H1 (cell line): Measurements from ENCODE around the gene FRMPD2. TPM values are rescaled to one million over a fixed set of nuclear protein-coding genes. Genes with fewer than 3 reads are reported as not detected.

Source experiments
- CTCF ChIA-PET: fragments of 300-600 bp; sonication (Branson Sonifier 250); formaldehyde crosslinking; loops from one replicate; lab custom pipeline; 2021; ENCODE audit not compliant: partially characterized antibody; lab: Charles Lee
- POLR2A ChIA-PET: fragments of 300-600 bp; sonication (Branson Sonifier 250); formaldehyde crosslinking; loops from one replicate; lab custom pipeline; 2021; ENCODE audit warnings: inconsistent platforms; ENCODE audit not compliant: partially characterized antibody; lab: Charles Lee
- DNase-seq, 2 experiments: peaks; one replicate each; pipeline versions ENCODE4 v3.0.0 to v3.0.0-alpha.2; 2010 to 2022; ENCODE audit warnings: low spot score in 2 of 2, low read depth in 1 of 2, mixed read lengths in 1 of 2
- FAIRE-seq: peaks from 2 replicates; lab custom pipeline; 2011; peaks lifted over from hg19 to GRCh38; lab: Jason Lieb, UNC
- H2AFZ ChIP-seq: 2 replicates; pipeline ENCODE4 v1.8.1; 2012; ENCODE audit warnings: low read length, inconsistent platforms
- H2AK5ac ChIP-seq: 2 replicates; pipeline ENCODE4 v1.6.1; 2013; ENCODE audit warnings: low read depth, low read length
- H2BK120ac ChIP-seq: replicated peaks from 2 replicates; pipeline ENCODE3; 2013; ENCODE audit warnings: low read depth, low read length, inconsistent platforms
- H2BK12ac ChIP-seq: 2 replicates; pipeline ENCODE4 v1.6.1; 2013; ENCODE audit warnings: low read depth, low read length
- H2BK15ac ChIP-seq: 2 replicates; pipeline ENCODE4 v1.6.1; 2013; ENCODE audit warnings: low read length
- H2BK20ac ChIP-seq: 2 replicates; pipeline ENCODE4 v1.6.1; 2013; ENCODE audit warnings: low read length
- H2BK5ac ChIP-seq: 2 replicates; pipeline ENCODE4 v1.6.1; 2013; ENCODE audit warnings: low read depth, low read length
- H3K14ac ChIP-seq: 2 replicates; pipeline ENCODE4 v1.6.1; 2013; ENCODE audit warnings: inconsistent platforms; ENCODE audit not compliant: insufficient read length
- H3K18ac ChIP-seq: 2 replicates; pipeline ENCODE4 v1.6.1; 2013; ENCODE audit warnings: low read length; ENCODE audit errors: extremely low read depth
- H3K23ac ChIP-seq: 2 replicates; pipeline ENCODE4 v1.6.1; 2013; ENCODE audit warnings: inconsistent platforms; ENCODE audit not compliant: insufficient read length
- H3K23me2 ChIP-seq: 2 replicates; pipeline ENCODE4 v1.6.1; 2013; ENCODE audit warnings: low read depth, low read length
- H3K27ac ChIP-seq: 2 replicates; pipeline ENCODE4 v1.6.1; 2011; ENCODE audit warnings: low read depth, low read length, inconsistent platforms
- H3K27me3 ChIP-seq, 4 experiments: replicated peaks in 1 of 4; 1 replicate in 1 of 4; 2 replicates in 3 of 4; pipeline versions ENCODE4 v1.6.1 to v1.8.1; 2011 to 2013; ENCODE audit warnings: low read length in 3 of 4, mild to moderate bottlenecking in 3 of 4, inconsistent platforms in 2 of 4, mixed read lengths in 2 of 4, moderate library complexity in 1 of 4; ENCODE audit not compliant: control insufficient read depth in 3 of 4, insufficient read depth in 3 of 4; ENCODE audit errors: extremely low read depth in 1 of 4
- H3K36me3 ChIP-seq, 4 experiments: 2 replicates each; pipeline versions ENCODE4 v1.6.1 to v1.8.1; 2011 to 2013; ENCODE audit warnings: mild to moderate bottlenecking in 4 of 4, low read length in 3 of 4, moderate library complexity in 2 of 4, control low read depth in 1 of 4, inconsistent platforms in 1 of 4; ENCODE audit not compliant: insufficient read depth in 4 of 4, control insufficient read depth in 2 of 4
- H3K4ac ChIP-seq: replicated peaks from 2 replicates; pipeline ENCODE3; 2013; ENCODE audit warnings: low read length, low read depth, mixed read lengths, inconsistent platforms; ENCODE audit not compliant: insufficient read length
- H3K4me1 ChIP-seq, 4 experiments: replicated peaks in 1 of 4; 1 replicate in 1 of 4; 2 replicates in 3 of 4; pipeline versions ENCODE4 v1.6.1 to v1.8.1; 2011 to 2013; ENCODE audit warnings: low read length in 3 of 4, inconsistent platforms in 2 of 4, mixed read lengths in 1 of 4; ENCODE audit not compliant: insufficient read depth in 4 of 4, control insufficient read depth in 3 of 4
- H3K4me2 ChIP-seq, 2 experiments: 2 replicates each; pipeline versions ENCODE4 v1.6.1 to v1.8.1; 2011 to 2013; ENCODE audit warnings: low read depth in 2 of 2, low read length in 2 of 2, control low read depth in 1 of 2, inconsistent platforms in 1 of 2, mild to moderate bottlenecking in 1 of 2; ENCODE audit not compliant: insufficient read depth in 1 of 2
- H3K4me3 ChIP-seq, 4 experiments: fragments of 200-600, 300-600 bp in 1 of 4; sonication (generic), shearing (Covaris generic), sonication (Bioruptor Twin) in 1 of 4; 2 replicates each; pipeline versions ENCODE4 v1.5.1 to v1.8.1; 2011 to 2016; ENCODE audit warnings: low read length in 4 of 4, low read depth in 3 of 4, control low read depth in 2 of 4, inconsistent platforms in 2 of 4, mild to moderate bottlenecking in 2 of 4, mixed read lengths in 1 of 4, moderate library complexity in 1 of 4; ENCODE audit not compliant: insufficient read depth in 2 of 4; ENCODE audit errors: extremely low read depth in 1 of 4
- H3K56ac ChIP-seq: replicated peaks from 2 replicates; pipeline ENCODE3; 2013; ENCODE audit warnings: low read depth, mild to moderate bottlenecking, mixed read lengths, low read length, inconsistent platforms; ENCODE audit not compliant: insufficient read length
- H3K79me1 ChIP-seq: 2 replicates; pipeline ENCODE4 v1.6.1; 2013; ENCODE audit warnings: low read depth, low read length, control low read depth
- H3K79me2 ChIP-seq, 2 experiments: 2 replicates each; pipeline versions ENCODE4 v1.6.1 to v1.8.1; 2012 to 2013; ENCODE audit warnings: low read length in 2 of 2, mild to moderate bottlenecking in 2 of 2, inconsistent platforms in 1 of 2; ENCODE audit not compliant: insufficient read depth in 2 of 2, control insufficient read depth in 1 of 2
- H3K9ac ChIP-seq, 4 experiments: replicated peaks in 1 of 4; 1 replicate in 1 of 4; 2 replicates in 3 of 4; pipeline versions ENCODE4 v1.6.1 to v1.8.1; 2011 to 2013; ENCODE audit warnings: low read depth in 3 of 4, low read length in 3 of 4, control low read depth in 2 of 4, mild to moderate bottlenecking in 2 of 4, moderate library complexity in 2 of 4, inconsistent platforms in 1 of 4; ENCODE audit errors: extremely low read depth in 1 of 4
- H3K9me3 ChIP-seq, 2 experiments: 2 replicates each; pipeline versions ENCODE4 v1.6.1 to v1.8.1; 2012 to 2013; ENCODE audit warnings: mild to moderate bottlenecking in 2 of 2, moderate library complexity in 2 of 2, control low read depth in 1 of 2, inconsistent platforms in 1 of 2, low read depth in 1 of 2, low read length in 1 of 2, mixed read lengths in 1 of 2; ENCODE audit not compliant: insufficient read depth in 2 of 2
- H4K20me1 ChIP-seq, 2 experiments: replicated peaks in 1 of 2; 2 replicates each; pipeline versions ENCODE3 to v1.8.1; 2011 to 2013; ENCODE audit warnings: inconsistent platforms in 2 of 2, low read length in 2 of 2, mild to moderate bottlenecking in 1 of 2; ENCODE audit not compliant: insufficient read depth in 2 of 2, control insufficient read depth in 1 of 2
- H4K5ac ChIP-seq: 2 replicates; pipeline ENCODE4 v1.6.1; 2013; ENCODE audit warnings: low read length, low read depth, mixed read lengths, inconsistent platforms; ENCODE audit not compliant: insufficient read length
- H4K8ac ChIP-seq: 2 replicates; pipeline ENCODE4 v1.8.0; 2013; ENCODE audit warnings: mild to moderate bottlenecking, moderate library complexity, low read length, inconsistent platforms; ENCODE audit not compliant: insufficient read depth; ENCODE audit errors: extremely low read depth
- H4K91ac ChIP-seq: replicated peaks from 2 replicates; pipeline ENCODE3; 2013; ENCODE audit warnings: low read length, mixed read lengths, inconsistent platforms; ENCODE audit not compliant: insufficient read length
- ASH2L ChIP-seq: fragments of 200-600, 300-600 bp; sonication (generic); IDR thresholded peaks from one replicate; pipeline ENCODE4 v1.7.1; 2017; ENCODE audit warnings: low read length
- CEBPB ChIP-seq: IDR thresholded peaks from 2 replicates; pipeline ENCODE4 v1.6.1; 2012; ENCODE audit warnings: low read depth, low read length
- GABPA ChIP-seq: IDR thresholded peaks from 2 replicates; pipeline ENCODE4 v1.6.1; 2011; ENCODE audit warnings: mild to moderate bottlenecking, low read length, moderate library complexity, borderline replicate concordance; ENCODE audit not compliant: insufficient read depth
- KDM1A ChIP-seq: fragments of 200-600, 300-600 bp; sonication (generic); IDR thresholded peaks from 2 replicates; pipeline ENCODE4 v1.7.1; 2016; ENCODE audit warnings: mild to moderate bottlenecking, low read length, borderline replicate concordance
- KDM4A ChIP-seq: IDR thresholded peaks from one replicate; pipeline ENCODE4 v1.7.1; 2012; ENCODE audit warnings: low read depth, mild to moderate bottlenecking, moderate library complexity, low read length, inconsistent platforms; ENCODE audit not compliant: severe bottlenecking
- MAFK ChIP-seq: IDR thresholded peaks from 2 replicates; pipeline ENCODE4 v1.6.1; 2012; ENCODE audit warnings: low read depth, mild to moderate bottlenecking, improper control_type of control experiment, low read length
- NRF1 ChIP-seq: IDR thresholded peaks from 2 replicates; pipeline ENCODE4 v1.6.1; 2011; ENCODE audit warnings: mild to moderate bottlenecking, low read depth, low read length, improper control_type of control experiment
- POLR2A ChIP-seq, 2 experiments: IDR thresholded peaks; 1 replicate in 1 of 2; 2 replicates in 1 of 2; pipeline ENCODE4 v1.6.1; 2011; ENCODE audit warnings: low read depth in 2 of 2, low read length in 2 of 2, mild to moderate bottlenecking in 2 of 2; ENCODE audit errors: control extremely low read depth in 1 of 2
- RAD21 ChIP-seq, 2 experiments: IDR thresholded peaks in 1 of 2; conservative IDR thresholded peaks in 1 of 2; 2 replicates each; pipeline ENCODE4 v1.6.1; 2011; ENCODE audit warnings: low read depth in 2 of 2, low read length in 2 of 2, improper control_type of control experiment in 1 of 2, inconsistent platforms in 1 of 2, mild to moderate bottlenecking in 1 of 2, moderate library complexity in 1 of 2
- SIX5 ChIP-seq: IDR thresholded peaks from 2 replicates; pipeline ENCODE4 v1.6.1; 2011; ENCODE audit warnings: mild to moderate bottlenecking, low read depth, low read length
- SP4 ChIP-seq: IDR thresholded peaks from 2 replicates; pipeline ENCODE4 v1.6.1; 2012; ENCODE audit warnings: low read length, inconsistent platforms
- SRF ChIP-seq: IDR thresholded peaks from 2 replicates; pipeline ENCODE4 v1.6.1; 2011; ENCODE audit warnings: mild to moderate bottlenecking, low read depth, low read length, moderate library complexity
- TCF12 ChIP-seq: IDR thresholded peaks from 2 replicates; pipeline ENCODE4 v1.6.1; 2011; ENCODE audit warnings: low read depth, mild to moderate bottlenecking, low read length
- WGBS, 2 experiments: shearing (Covaris generic) in 1 of 2; methylation state at CpG; one replicate each; pipeline versions ENCODE4 v1.1.6 to v1.1.7; 2013 to 2015; ENCODE audit warnings: low lambda C conversion rate in 2 of 2, mixed read lengths in 2 of 2, inconsistent platforms in 1 of 2, low coverage in 1 of 2, missing lambda C conversion rate in 1 of 2; ENCODE audit not compliant: insufficient replicate concordance in 2 of 2, insufficient coverage in 1 of 2, insufficient read length in 1 of 2; ENCODE audit errors: extremely low coverage in 1 of 2, missing lambda C conversion rate in 1 of 2; 5-methylcytosine and 5-hydroxymethylcytosine counted together
- polyA plus RNA-seq, 7 experiments: library from polyadenylated mRNA; depleted of rRNA in 3 of 7; stranded (reverse) in 5 of 7; unstranded in 2 of 7; fragments of >200 nt in 5 of 7; fragments of 200-250 nt in 2 of 7; gene quantifications; 1 replicate in 5 of 7; 2 replicates in 1 of 7; 4 replicates in 1 of 7; pipeline versions ENCODE4 v1.2.1 to v1.2.3, GENCODE V29; 2011 to 2013; ENCODE audit warnings: missing spikeins in 2 of 7, mixed read lengths in 2 of 7
- total RNA-seq: library from RNA; stranded (reverse); fragmentation: NEBNext Ultra II Directional; extraction: Animal tissue kit (Norgen Biotek cat#: 25700); gene quantifications from 2 replicates; pipeline ENCODE4 v1.2.1, GENCODE V29; 2021

The FRMPD2 gene
- total and polyA plus RNA-seq, 2 of the 8 experiments (the other 6 are each of a cell fraction or from before 2014, with no cell fraction given) = 0.07 to 0.47 TPM

- Histone ChIP-seq H2AFZ (no peak overlapping the region; the same call in 1 of the 2 replicates), H3K9ac (no peak overlapping the region), H3K23ac (no peak overlapping the region), H3K4ac (no peak overlapping the region), H3K4me3 (no peak overlapping the region), H2BK20ac (no peak overlapping the region), H3K18ac (no peak overlapping the region), H3K27ac (no peak overlapping the region), H2BK15ac (no peak overlapping the region), H3K23me2 (no peaks in the 10 kb centered on the region), H2BK12ac (no peak overlapping the region), H3K79me1 (no peaks in the 10 kb centered on the region), H3K4me1 (no peaks in the 10 kb centered on the region), H4K91ac (no peak overlapping the region), H3K36me3 (no peaks in the 10 kb centered on the region), H4K5ac (no peak overlapping the region), H4K8ac (no peak overlapping the region), H3K9me3 (peaks cover 8 to 17% of the 10 kb centered on the region in 2 experiments), H3K27me3 (no peaks in the 10 kb centered on the region), H2BK120ac (no peak overlapping the region), H3K4me2 (no peak overlapping the region), H3K14ac (no peak overlapping the region), H4K20me1 (no peaks in the 10 kb centered on the region), H3K56ac (no peak overlapping the region), H2BK5ac (no peak overlapping the region), H3K79me2 (no peaks in the 10 kb centered on the region), H2AK5ac (no peak overlapping the region)
- ChIA-PET CTCF (interaction anchor here (0.6 kb wide), 1 partner anchor 131 kb away, joined by 3 read pairs; no protein-coding TSS in a partner anchor), POLR2A (no interaction called here)
- TF ChIP-seq SIX5 = no peak
- no peak for TF ChIP-seq ASH2L
- TF ChIP-seq RAD21 (IDR thresholded peaks at IDR 0.05 in 1 of 2, conservative IDR thresholded peaks at IDR 0.05 in 1 of 2; ENCODE audit: low read depth in 2 of 2, low read length in 2 of 2) = no peak
- no peak for TF ChIP-seq TCF12
- TF ChIP-seq SRF = no peak
- TF ChIP-seq SP4 = no peak
- TF ChIP-seq CEBPB = no peak
- no peak for TF ChIP-seq KDM4A
- TF ChIP-seq KDM1A = no peak
- TF ChIP-seq MAFK = no peak
- TF ChIP-seq POLR2A (IDR thresholded peaks at IDR 0.05; ENCODE audit: control extremely low read depth in 1 of 2, low read depth in 2 of 2, low read length in 2 of 2) = no peak
- TF ChIP-seq GABPA = no peak
- no peak for TF ChIP-seq NRF1
- DNase-seq = no peak
- no peak for FAIRE-seq
- 95% methylated on average over 2 of the region's 2 CpGs; no CpG with 5 or more reads in 1 of the 2 experiments for WGBS, 2 experiments
Observed at GRCh38 chr10:48284002-48284546, 9.6 kb upstream of the FRMPD2 start.
